ENCODE results near the gene NSF. TPM values are rescaled to one million over a fixed set of nuclear protein-coding genes. Genes with fewer than 3 reads are reported as not detected.
"Not testable (repeated sequence)": the region's sequence is repeated elsewhere in the genome, so short reads cannot be mapped to it uniquely, and the experiment has no call there.

Gene NSF
- total and polyA plus RNA-seq, 2 experiments from 2014 or later = 18.6 to 29.0 TPM

- Histone ChIP-seq H3K27me3 (no peaks in the 10 kb centered on the region), H3K9me3 (ENCODE audit: low read depth) (no peaks in the 10 kb centered on the region), H3K4me3 (no peak overlapping the region), H3K27ac (no peak overlapping the region), H3K36me3 (no peaks in the 10 kb centered on the region), H3K4me1 (ENCODE audit: low read depth) (no peaks in the 10 kb centered on the region)
- DNase-seq (ENCODE audit: low read depth in 1 of 2, low spot score in 1 of 2) = no peak
- no peak for TF ChIP-seq CTCF (IDR thresholded peaks at IDR 0.05; ENCODE audit: low read depth, low read length)
These were observed 201.1 kb downstream of the NSF start for GRCh38 chr17:46791531-46791930.

- Histone ChIP-seq H3K4me1 (ENCODE audit: low read depth) (no peaks in the 10 kb centered on the region), H3K27ac (no peak overlapping the region)
- DNase-seq (ENCODE audit: low read depth in 1 of 2, low spot score in 1 of 2) = no peak
These were observed 201.6 kb downstream of the NSF start for GRCh38 chr17:46792071-46792470.

GRCh38 chr17:46793023-46793422, 202.6 kb downstream of the NSF start:
- H3K27ac ChIP-seq; H3K36me3 ChIP-seq; H3K4me1 ChIP-seq (ENCODE audit: low read depth); DNase-seq (ENCODE audit: low read depth in 1 of 2, low spot score in 1 of 2); H3K27me3 ChIP-seq; H3K9me3 ChIP-seq (ENCODE audit: low read depth); H3K4me3 ChIP-seq: not testable (repeated sequence)

More at GRCh38 chr17:46792071-46792470, 201.6 kb downstream of the NSF start:
- Histone ChIP-seq H3K27me3 (no peaks in the 10 kb centered on the region), H3K36me3 (no peaks in the 10 kb centered on the region), H3K9me3 (ENCODE audit: low read depth) (no peaks in the 10 kb centered on the region), H3K4me3 (no peak overlapping the region)
- TF ChIP-seq CTCF (IDR thresholded peaks at IDR 0.05; ENCODE audit: low read depth, low read length) = no peak

- no peaks in the 10 kb centered on the region for H3K36me3 ChIP-seq
- H3K4me1 ChIP-seq (ENCODE audit: low read depth) = no peaks in the 10 kb centered on the region
- no peak overlapping the region for H3K4me3 ChIP-seq
- TF ChIP-seq CTCF (IDR thresholded peaks at IDR 0.05; ENCODE audit: low read depth, low read length) = no peak
- H3K27ac ChIP-seq = no peak overlapping the region
- DNase-seq (ENCODE audit: low read depth in 1 of 2, low spot score in 1 of 2) = no peak
- no peaks in the 10 kb centered on the region for H3K9me3 ChIP-seq (ENCODE audit: low read depth)
- H3K27me3 ChIP-seq = no peaks in the 10 kb centered on the region
These were observed 203.1 kb downstream of the NSF start for GRCh38 chr17:46793541-46793940.

- Histone ChIP-seq H3K27me3 (no peaks in the 10 kb centered on the region), H3K4me3 (no peak overlapping the region), H3K9me3 (ENCODE audit: low read depth) (no peaks in the 10 kb centered on the region), H3K36me3 (no peaks in the 10 kb centered on the region), H3K4me1 (ENCODE audit: low read depth) (no peaks in the 10 kb centered on the region), H3K27ac (no peak overlapping the region)
- no peak for DNase-seq (ENCODE audit: low read depth in 1 of 2, low spot score in 1 of 2)
- TF ChIP-seq CTCF (IDR thresholded peaks at IDR 0.05; ENCODE audit: low read depth, low read length) = no peak
These were observed 203.8 kb downstream of the NSF start for GRCh38 chr17:46794318-46794717.

GRCh38 chr17:46795379-46795952, 205.0 kb downstream of the NSF start:
- no peak for TF ChIP-seq CTCF (IDR thresholded peaks at IDR 0.05; ENCODE audit: low read depth, low read length)
- Histone ChIP-seq H3K27me3 (no peaks in the 10 kb centered on the region), H3K36me3 (no peaks in the 10 kb centered on the region), H3K9me3 (ENCODE audit: low read depth) (no peaks in the 10 kb centered on the region), H3K27ac (no peak overlapping the region), H3K4me3 (no peak overlapping the region), H3K4me1 (ENCODE audit: low read depth) (no peaks in the 10 kb centered on the region)
- DNase-seq (ENCODE audit: low read depth in 1 of 2, low spot score in 1 of 2) = no peak

All from cardiac muscle cell (in vitro differentiated cells and primary cell).